ENCODE data around the gene SPOP. TPM values are rescaled to one million over a fixed set of nuclear protein-coding genes. Genes with fewer than 3 reads are reported as not detected.

Gene SPOP
- total and polyA plus RNA-seq, 12 donors = 39.8 to 79.9 (median 65.8) TPM

- intact Hi-C loops (cut with DNase I) = loop anchor here in 3 of 10 donors (5.0 to 10.0 kb wide), 3 partner anchors 39 to 271 kb away; partner anchors contain the start of genes FAM117A (in 2 of the 3) and DLX3 (in 1 of the 3)
- no peaks in the 10 kb centered on the region for H3K27me3 ChIP-seq
- DNase-seq (peak; percentile 65 to 92), ATAC-seq (peak; percentile 82 to 95 (median 86))
- 27 to 37% methylated on average over 8 of the region's 8 CpGs for WGBS, 2 donors
- peaks cover 0 to 4% (median 0%) of the 10 kb centered on the region in 11 donors for H3K9me3 ChIP-seq
- H3K4me1 ChIP-seq = peaks cover 8 to 71% (median 36%) of the 10 kb centered on the region in 9 donors
- H3K36me3 ChIP-seq = peaks cover 0 to 49% (median 15%) of the 10 kb centered on the region in 9 donors
- no peak for TF ChIP-seq CTCF (IDR thresholded peaks at IDR 0.05)
- peak overlapping the region; percentile 26 to 86 (median 72) for H3K27ac ChIP-seq
- H3K4me3 ChIP-seq = peak overlapping the region in 1 of 10 donors; percentile 14
Measured at GRCh38 chr17:49723423-49723822, 45.5 kb upstream of the SPOP start.

- intact Hi-C loops (cut with DNase I) = loop anchor here in 3 of 10 donors (5.0 to 10.0 kb wide), 3 partner anchors 40 to 273 kb away; partner anchors contain the start of genes FAM117A (in 2 of the 3) and DLX3 (in 1 of the 3)
- peaks cover 0 to 62% (median 20%) of the 10 kb centered on the region in 9 donors for H3K36me3 ChIP-seq
- peak overlapping the region in 9 of 10 donors; percentile 60 to 86 (median 75) for H3K27ac ChIP-seq
- H3K4me3 ChIP-seq = no peak overlapping the region
- H3K9me3 ChIP-seq = peaks cover 0 to 4% (median 0%) of the 10 kb centered on the region in 11 donors
- H3K27me3 ChIP-seq = no peaks in the 10 kb centered on the region
- 97% methylated on average over 3 of the region's 3 CpGs for WGBS, 2 donors
- DNase-seq (no peak), ATAC-seq (no peak)
- no peak for TF ChIP-seq CTCF (IDR thresholded peaks at IDR 0.05)
- peaks cover 6 to 64% (median 34%) of the 10 kb centered on the region in 9 donors for H3K4me1 ChIP-seq
Measured at GRCh38 chr17:49722066-49722465, 44.2 kb upstream of the SPOP start.

- H3K4me1 ChIP-seq = peaks cover 0 to 29% (median 15%) of the 10 kb centered on the region in 9 donors
- ATAC-seq = peak in 4 of 8 donors; percentile 9 to 53 (median 36)
- H3K27ac ChIP-seq = peak overlapping the region in 1 of 10 donors; percentile 12
- peak in 1 of 2 donors; percentile 31 for DNase-seq
- no peak overlapping the region for H3K4me3 ChIP-seq
- no peak for TF ChIP-seq CTCF (IDR thresholded peaks at IDR 0.05)
- intact Hi-C loops (cut with DNase I) = loop anchor here in 1 of 10 donors (5.0 kb wide), 1 partner anchor 60 kb away; no protein-coding TSS in a partner anchor
- 57 to 67% methylated on average over 10 of the region's 10 CpGs for WGBS, 2 donors
- H3K36me3 ChIP-seq = peaks cover 0 to 98% (median 37%) of the 10 kb centered on the region in 9 donors
- no peaks in the 10 kb centered on the region for H3K27me3 ChIP-seq
- no peaks in the 10 kb centered on the region for H3K9me3 ChIP-seq
Measured at GRCh38 chr17:49717371-49717861, 39.5 kb upstream of the SPOP start.

GRCh38 chr17:49716668-49717364 lies 38.9 kb upstream of the SPOP start:
- peak overlapping the region in 1 of 10 donors; percentile 75 for H3K27ac ChIP-seq

More at GRCh38 chr17:49716668-49717364, 38.9 kb upstream of the SPOP start:
- DNase-seq (no peak), ATAC-seq (no peak)
- WGBS, 2 donors = 88 to 93% methylated on average over 1 of the region's 1 CpG
- no peak for TF ChIP-seq CTCF (IDR thresholded peaks at IDR 0.05)
- Histone ChIP-seq H3K9me3 (no peaks in the 10 kb centered on the region), H3K4me1 (peaks cover 0 to 23% (median 9%) of the 10 kb centered on the region in 9 donors), H3K27me3 (no peaks in the 10 kb centered on the region), H3K36me3 (peaks cover 0 to 99% (median 37%) of the 10 kb centered on the region in 9 donors), H3K4me3 (no peak overlapping the region)
- intact Hi-C loops (cut with DNase I) = loop anchor here in 1 of 10 donors (5.0 kb wide), 1 partner anchor 60 kb away; no protein-coding TSS in a partner anchor
